Ishikawa (cell line): ENCODE results near the gene CFAP210.

Source experiments
- CEBPB ChIP-seq: IDR thresholded peaks from 2 replicates; pipeline ENCODE4 v1.6.1; 2012
- CREB1 ChIP-seq: IDR thresholded peaks from 2 replicates; pipeline ENCODE4 v1.6.1; 2012; ENCODE audit warnings: low read depth
- EGR1 ChIP-seq: IDR thresholded peaks from 2 replicates; pipeline ENCODE4 v1.6.1; 2012
- EP300 ChIP-seq: IDR thresholded peaks from 2 replicates; pipeline ENCODE4 v1.6.1; 2012; ENCODE audit warnings: borderline replicate concordance
- FOXM1 ChIP-seq: IDR thresholded peaks from 2 replicates; pipeline ENCODE4 v1.6.1; 2012; ENCODE audit warnings: low read depth, borderline replicate concordance
- NFIC ChIP-seq: IDR thresholded peaks from 2 replicates; pipeline ENCODE4 v1.6.1; 2012
- RAD21 ChIP-seq: IDR thresholded peaks from 2 replicates; pipeline ENCODE4 v1.6.1; 2012; ENCODE audit warnings: low read depth
- TAF1 ChIP-seq: IDR thresholded peaks from 2 replicates; pipeline ENCODE4 v1.6.1; 2012; ENCODE audit warnings: low read depth, mild to moderate bottlenecking
- TCF12 ChIP-seq: IDR thresholded peaks from 2 replicates; pipeline ENCODE4 v1.6.1; 2012; ENCODE audit warnings: low read depth
- TEAD4 ChIP-seq: IDR thresholded peaks from 2 replicates; pipeline ENCODE4 v1.6.1; 2012
- YY1 ChIP-seq: IDR thresholded peaks from 2 replicates; pipeline ENCODE4 v1.6.1; 2012; ENCODE audit warnings: low read depth
- ZBTB7A ChIP-seq: IDR thresholded peaks from 2 replicates; pipeline ENCODE4 v1.6.1; 2012; ENCODE audit warnings: low read depth
- TF ChIP-seq, protein P1 (sequence below): IDR thresholded peaks from 2 replicates; pipeline ENCODE4 v1.6.1; 2012
- TF ChIP-seq, protein P2 (sequence below): IDR thresholded peaks from 2 replicates; pipeline ENCODE4 v1.6.1; 2012
- TF ChIP-seq, protein P3 (sequence below): IDR thresholded peaks from 2 replicates; pipeline ENCODE4 v1.6.1; 2012; ENCODE audit warnings: low read depth, mild to moderate bottlenecking

CFAP210 gene

DNA sequence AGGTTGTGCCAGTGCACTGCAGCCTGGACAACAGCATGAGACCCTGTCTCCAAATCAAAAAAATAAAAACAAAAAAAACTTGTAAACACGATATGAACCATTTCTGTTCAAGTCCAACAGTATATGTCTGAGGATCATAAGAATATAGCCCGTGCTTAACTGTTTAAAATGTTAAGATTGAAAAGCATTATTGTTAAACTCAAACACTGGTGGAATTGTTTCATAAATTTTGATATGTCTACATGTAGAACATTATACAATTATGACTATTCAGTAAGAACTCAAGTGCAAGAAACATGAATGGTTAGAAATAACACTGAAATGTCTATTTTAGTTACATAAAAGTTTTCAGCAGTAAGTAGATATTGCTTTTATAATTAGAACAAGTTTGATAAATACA lies 80.3 kb downstream of the CFAP210 start:
- TF ChIP-seq FOXM1, result no peak
- TF ChIP-seq CREB1, result no peak
- TF ChIP-seq CEBPB, result no peak
- no peak for TF ChIP-seq NFIC
- no peak for TF ChIP-seq RAD21
- no peak for TF ChIP-seq TCF12
- no peak for TF ChIP-seq EP300
- TF ChIP-seq, protein P1, sequence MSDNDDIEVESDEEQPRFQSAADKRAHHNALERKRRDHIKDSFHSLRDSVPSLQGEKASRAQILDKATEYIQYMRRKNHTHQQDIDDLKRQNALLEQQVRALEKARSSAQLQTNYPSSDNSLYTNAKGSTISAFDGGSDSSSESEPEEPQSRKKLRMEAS, result no peak
- TF ChIP-seq, protein P2, sequence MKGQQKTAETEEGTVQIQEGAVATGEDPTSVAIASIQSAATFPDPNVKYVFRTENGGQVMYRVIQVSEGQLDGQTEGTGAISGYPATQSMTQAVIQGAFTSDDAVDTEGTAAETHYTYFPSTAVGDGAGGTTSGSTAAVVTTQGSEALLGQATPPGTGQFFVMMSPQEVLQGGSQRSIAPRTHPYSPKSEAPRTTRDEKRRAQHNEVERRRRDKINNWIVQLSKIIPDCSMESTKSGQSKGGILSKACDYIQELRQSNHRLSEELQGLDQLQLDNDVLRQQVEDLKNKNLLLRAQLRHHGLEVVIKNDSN, result no peak
- TF ChIP-seq TAF1, result no peak
- TF ChIP-seq EGR1, result no peak
- no peak for TF ChIP-seq TEAD4
- no peak for TF ChIP-seq YY1
- no peak for TF ChIP-seq ZBTB7A
- TF ChIP-seq, protein P3, sequence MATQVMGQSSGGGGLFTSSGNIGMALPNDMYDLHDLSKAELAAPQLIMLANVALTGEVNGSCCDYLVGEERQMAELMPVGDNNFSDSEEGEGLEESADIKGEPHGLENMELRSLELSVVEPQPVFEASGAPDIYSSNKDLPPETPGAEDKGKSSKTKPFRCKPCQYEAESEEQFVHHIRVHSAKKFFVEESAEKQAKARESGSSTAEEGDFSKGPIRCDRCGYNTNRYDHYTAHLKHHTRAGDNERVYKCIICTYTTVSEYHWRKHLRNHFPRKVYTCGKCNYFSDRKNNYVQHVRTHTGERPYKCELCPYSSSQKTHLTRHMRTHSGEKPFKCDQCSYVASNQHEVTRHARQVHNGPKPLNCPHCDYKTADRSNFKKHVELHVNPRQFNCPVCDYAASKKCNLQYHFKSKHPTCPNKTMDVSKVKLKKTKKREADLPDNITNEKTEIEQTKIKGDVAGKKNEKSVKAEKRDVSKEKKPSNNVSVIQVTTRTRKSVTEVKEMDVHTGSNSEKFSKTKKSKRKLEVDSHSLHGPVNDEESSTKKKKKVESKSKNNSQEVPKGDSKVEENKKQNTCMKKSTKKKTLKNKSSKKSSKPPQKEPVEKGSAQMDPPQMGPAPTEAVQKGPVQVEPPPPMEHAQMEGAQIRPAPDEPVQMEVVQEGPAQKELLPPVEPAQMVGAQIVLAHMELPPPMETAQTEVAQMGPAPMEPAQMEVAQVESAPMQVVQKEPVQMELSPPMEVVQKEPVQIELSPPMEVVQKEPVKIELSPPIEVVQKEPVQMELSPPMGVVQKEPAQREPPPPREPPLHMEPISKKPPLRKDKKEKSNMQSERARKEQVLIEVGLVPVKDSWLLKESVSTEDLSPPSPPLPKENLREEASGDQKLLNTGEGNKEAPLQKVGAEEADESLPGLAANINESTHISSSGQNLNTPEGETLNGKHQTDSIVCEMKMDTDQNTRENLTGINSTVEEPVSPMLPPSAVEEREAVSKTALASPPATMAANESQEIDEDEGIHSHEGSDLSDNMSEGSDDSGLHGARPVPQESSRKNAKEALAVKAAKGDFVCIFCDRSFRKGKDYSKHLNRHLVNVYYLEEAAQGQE, result no peak

DNA sequence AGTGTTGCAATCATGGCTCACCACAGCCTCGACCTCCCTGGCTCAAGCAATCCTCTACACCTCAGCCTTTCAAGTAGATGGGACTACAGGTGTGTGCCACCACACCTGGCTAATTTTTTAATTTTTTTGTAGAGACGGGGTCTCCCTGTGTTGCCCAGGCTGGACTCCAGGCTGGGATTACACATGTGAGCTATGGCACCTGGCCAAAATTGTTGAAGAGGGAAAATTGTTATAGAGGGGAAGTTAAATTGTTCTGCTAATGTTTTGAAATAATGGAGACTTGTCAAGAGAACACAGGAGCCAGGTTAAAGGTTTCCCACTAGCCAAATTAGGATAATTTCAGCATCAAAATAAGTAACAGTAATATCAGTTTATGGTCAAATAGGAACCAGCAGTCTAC lies 84.9 kb downstream of the CFAP210 start:
- TF ChIP-seq TAF1, result no peak
- no peak for TF ChIP-seq RAD21
- TF ChIP-seq, protein P3, result no peak
- no peak for TF ChIP-seq CEBPB
- TF ChIP-seq EP300, result no peak
- TF ChIP-seq ZBTB7A, result no peak
- TF ChIP-seq YY1, result no peak
- TF ChIP-seq TEAD4, result no peak
- TF ChIP-seq, protein P2, result no peak
- no peak for TF ChIP-seq CREB1
- no peak for TF ChIP-seq FOXM1
- TF ChIP-seq TCF12, result no peak
- no peak for TF ChIP-seq EGR1

DNA sequence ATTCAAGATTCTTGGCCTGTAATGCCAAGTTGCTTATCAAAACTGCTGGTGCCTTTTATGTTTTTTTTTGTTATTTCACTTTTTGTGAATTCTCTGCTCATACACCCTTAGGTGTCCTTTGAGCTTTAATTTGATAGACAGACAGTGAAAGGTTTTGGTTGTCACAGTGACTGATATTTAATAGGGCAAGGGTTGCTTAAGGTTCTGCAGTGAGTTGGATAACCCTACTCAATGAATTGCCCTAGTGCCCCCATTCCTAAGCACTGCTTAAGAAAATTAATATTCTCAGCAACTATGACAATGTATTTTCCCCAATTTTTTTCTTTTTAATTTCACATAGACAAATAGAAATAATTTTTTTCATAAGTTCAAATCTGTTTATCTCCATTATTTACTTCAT lies 94.6 kb downstream of the CFAP210 start:
- no peak for TF ChIP-seq FOXM1
- TF ChIP-seq TEAD4, result no peak
- TF ChIP-seq, protein P2, result no peak
- no peak for TF ChIP-seq EP300
- TF ChIP-seq CREB1, result no peak
- no peak for TF ChIP-seq CEBPB
- TF ChIP-seq, protein P1, result no peak
- TF ChIP-seq YY1, result no peak
- TF ChIP-seq TCF12, result no peak
- TF ChIP-seq, protein P3, result no peak
- no peak for TF ChIP-seq EGR1
- no peak for TF ChIP-seq ZBTB7A
- TF ChIP-seq NFIC, result no peak
- no peak for TF ChIP-seq RAD21
- no peak for TF ChIP-seq TAF1

DNA sequence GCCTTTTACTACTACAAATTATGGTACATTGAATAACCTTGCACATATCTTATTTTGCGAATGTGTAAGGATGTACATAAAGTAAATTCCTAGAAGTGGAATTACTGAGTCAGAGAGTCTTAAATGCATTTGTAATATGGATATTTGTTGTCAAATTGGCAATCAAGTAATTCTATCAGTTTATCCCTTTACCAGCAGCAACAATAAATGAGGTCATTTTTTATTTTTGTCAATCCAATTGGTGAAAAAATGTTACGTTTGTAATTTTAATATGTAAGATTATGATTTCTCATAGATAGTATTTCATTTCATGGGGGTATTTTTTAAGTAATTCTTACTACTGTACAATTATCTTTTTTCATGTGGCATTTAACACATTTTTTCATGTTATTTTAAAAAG lies 95.2 kb downstream of the CFAP210 start:
- TF ChIP-seq CREB1, result no peak
- no peak for TF ChIP-seq YY1
- TF ChIP-seq RAD21, result no peak
- TF ChIP-seq, protein P3, result no peak
- TF ChIP-seq NFIC, result no peak
- no peak for TF ChIP-seq CEBPB
- TF ChIP-seq TEAD4, result no peak
- TF ChIP-seq EGR1, result no peak
- TF ChIP-seq EP300, result no peak
